COLO829 (cell line): Measurements from ENCODE around the gene CCDC167.
"Not testable (repeated sequence)": the region's sequence is repeated elsewhere in the genome, so short reads cannot be mapped to it uniquely, and the experiment has no call there.

Experiments
- DNase-seq: peaks from one replicate; pipeline ENCODE4 v3.0.0; 2012; ENCODE audit warnings: low spot score

The CCDC167 gene

GRCh38 chr6:37473364-37474095 lies 26.2 kb downstream of the CCDC167 start:
- DNase-seq, result peak; percentile 57

DNA sequence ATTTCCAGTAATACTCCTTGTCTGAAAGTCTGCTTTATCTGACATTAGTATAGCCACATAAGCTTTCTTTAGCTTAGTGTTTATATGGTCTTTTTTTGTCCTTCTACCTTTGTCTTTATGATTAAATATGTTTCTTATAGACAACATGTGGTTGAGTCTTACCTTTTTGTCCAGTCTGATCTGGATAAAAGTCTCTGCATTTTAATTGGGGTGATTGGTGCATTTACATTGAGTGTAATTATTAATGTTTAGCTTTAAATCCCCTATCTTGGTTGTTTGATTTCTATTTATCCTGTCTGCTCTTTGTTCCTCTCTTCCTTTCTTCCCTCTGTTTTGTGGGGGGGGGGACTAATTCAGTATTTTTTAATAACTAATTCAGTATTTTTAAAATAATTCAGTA lies 32.0 kb downstream of the CCDC167 start:
- no peak for DNase-seq

DNA sequence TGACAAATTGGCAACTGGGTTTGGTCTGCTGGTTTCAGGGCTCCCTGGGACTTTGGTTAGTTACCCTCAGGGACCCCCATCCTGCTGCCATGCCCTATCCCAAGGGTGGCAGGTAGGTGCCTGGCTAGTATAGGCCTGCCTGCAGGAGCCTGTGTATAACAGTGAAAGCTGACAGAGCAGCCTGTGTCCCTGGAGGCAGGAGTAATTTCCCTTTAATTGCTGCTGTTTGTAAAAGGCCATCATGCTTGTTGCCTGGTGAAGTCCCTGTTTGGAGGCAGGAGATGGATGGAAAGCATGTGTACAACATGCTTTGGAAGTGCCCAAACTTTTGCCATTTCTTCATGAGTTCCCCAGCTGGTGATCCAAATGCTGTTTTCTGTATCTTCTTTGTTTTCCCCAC lies 36.6 kb downstream of the CCDC167 start:
- DNase-seq, result no peak

DNA sequence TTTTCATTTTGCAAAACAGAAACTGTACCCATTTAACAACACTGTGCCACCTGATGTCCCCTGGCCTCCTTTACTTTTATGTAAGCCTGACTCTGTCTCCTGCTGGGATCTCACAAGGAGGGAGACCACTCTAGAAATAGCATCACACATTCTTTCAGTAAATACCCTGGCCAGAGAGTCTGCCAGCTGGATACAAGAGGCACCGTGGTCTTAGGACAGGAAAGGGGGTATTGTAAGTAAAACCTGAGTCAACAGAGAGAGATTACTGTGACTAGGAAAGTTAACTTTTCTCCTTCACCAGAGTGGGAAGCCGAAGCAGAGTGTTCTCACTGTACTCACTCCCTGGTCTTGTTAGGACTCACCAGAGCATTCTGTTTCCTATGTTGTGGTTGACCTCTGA lies 38.9 kb downstream of the CCDC167 start:
- DNase-seq, result no peak

DNA sequence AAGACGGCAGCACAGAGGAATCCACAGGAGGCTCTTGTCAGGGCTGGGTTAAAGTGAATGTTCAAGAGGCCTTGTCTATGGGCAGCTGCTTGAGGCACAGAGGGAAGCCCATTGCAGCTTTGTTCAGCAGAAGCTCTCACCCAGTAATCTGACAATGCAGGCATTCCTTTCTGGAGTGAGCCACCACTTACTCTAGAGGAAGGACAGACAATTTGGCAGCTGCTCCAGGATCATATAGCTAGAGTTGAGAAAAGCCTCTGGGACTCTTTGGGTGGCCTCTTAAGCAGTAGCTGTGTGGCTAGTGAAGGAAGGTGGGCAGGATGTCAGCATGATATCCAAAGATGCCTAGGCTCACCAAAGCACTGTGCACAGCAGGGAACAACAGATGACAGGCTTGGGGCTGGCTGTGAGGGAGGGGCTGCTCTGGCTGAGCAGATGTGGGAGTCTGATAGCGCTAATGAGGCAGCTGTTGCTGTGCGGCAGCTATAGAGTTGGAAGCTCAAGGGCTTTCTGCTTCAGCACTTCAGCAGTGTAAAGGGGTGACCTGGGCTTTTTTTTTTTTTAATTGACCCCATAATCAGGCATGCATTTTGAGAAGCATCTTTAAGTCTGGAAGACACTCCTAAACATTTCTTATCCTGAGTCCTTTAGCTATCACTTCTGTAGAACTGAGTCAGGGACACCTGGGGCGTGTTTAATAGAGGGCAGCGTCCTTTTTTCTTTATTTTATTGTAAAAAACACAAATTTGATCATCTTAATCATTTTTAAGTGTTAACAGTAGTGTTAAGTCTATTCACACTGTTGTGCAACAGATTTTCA lies 39.5 kb downstream of the CCDC167 start:
- DNase-seq, result no peak

DNA sequence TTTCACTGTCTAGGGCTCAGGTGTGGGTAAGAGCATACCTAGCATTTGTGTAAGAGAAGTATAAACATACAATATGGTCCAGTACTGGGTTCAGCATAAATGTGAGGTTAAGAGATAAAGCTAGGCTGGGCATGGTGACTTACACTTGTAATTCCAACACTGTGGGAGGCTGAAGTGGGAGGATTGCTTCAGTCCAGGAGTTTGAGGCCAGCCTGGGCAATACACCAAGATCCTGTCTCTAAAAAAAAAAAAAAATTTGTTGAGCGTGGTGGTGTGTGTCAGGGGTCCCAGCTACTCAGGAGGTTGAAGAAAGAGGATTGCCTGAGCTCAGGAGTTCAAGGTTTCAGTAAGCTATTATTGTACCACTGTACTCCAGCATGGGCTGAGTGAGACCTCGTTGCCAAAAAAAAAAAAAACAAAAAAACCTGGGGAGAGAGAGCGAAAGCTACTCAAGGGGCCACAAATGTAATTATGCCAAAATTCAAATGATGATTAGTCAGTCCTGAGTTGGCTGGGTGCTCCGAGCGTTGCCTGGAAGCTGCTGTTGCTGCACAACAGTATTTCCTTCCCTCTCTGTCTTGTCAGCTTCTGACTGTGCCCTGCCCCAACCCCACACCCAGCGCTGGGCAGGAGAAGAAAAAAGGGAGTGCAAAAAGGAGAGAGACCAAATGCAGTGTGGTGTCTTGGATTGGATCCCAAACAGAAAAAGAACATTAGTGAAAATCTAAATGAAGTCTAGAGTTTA lies 42.7 kb downstream of the CCDC167 start:
- DNase-seq, result no peak

DNA sequence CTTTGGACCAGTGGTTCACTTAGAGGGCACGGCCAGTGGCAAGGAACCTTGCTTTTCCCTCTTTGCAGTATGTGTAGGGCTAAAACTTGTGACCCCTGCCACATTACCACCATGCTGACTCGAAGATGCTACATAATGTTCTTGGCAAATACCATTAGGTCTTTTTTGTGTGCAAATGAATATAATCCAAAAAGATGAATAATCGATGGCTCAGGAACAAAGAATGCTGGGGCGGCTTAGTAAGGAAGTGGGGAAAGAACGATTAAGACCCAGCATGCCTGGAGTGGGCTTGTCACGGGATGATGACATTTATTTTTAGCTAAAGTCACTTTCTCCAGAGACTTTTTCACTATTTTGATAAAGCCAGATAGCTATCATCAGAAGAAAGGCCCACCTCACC lies 43.6 kb downstream of the CCDC167 start:
- DNase-seq, result no peak

GRCh38 chr6:37454420-37455140 lies 45.1 kb downstream of the CCDC167 start:
- no peak for DNase-seq

DNA sequence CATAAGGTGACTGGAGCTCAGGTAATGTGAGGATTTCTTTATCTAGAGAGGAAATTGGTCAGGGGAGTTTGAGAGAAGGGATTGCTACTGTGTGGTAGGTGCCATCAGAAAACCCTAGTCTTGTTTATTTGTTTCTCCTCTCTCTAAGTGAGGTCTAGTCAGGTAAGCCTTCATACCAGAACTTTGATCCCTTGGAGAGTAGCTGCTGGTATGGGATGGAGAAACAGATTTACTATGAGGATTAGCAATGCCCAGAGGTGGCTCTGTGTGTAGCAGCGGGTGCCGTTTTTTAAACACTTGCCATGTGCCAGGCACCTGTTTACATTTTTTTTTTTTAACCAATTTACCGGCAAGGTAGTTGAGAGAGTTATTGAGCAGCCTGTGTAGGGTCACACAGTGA lies 47.2 kb downstream of the CCDC167 start:
- DNase-seq, result no peak

- peak; percentile 23 for DNase-seq
Observed at GRCh38 chr6:37451441-37452193, 48.1 kb downstream of the CCDC167 start.

- DNase-seq, result no peak
Observed at GRCh38 chr6:37449984-37450383, 49.7 kb downstream of the CCDC167 start.

GRCh38 chr6:37443216-37443542 lies 56.5 kb downstream of the CCDC167 start:
- DNase-seq, result not testable (repeated sequence)

DNA sequence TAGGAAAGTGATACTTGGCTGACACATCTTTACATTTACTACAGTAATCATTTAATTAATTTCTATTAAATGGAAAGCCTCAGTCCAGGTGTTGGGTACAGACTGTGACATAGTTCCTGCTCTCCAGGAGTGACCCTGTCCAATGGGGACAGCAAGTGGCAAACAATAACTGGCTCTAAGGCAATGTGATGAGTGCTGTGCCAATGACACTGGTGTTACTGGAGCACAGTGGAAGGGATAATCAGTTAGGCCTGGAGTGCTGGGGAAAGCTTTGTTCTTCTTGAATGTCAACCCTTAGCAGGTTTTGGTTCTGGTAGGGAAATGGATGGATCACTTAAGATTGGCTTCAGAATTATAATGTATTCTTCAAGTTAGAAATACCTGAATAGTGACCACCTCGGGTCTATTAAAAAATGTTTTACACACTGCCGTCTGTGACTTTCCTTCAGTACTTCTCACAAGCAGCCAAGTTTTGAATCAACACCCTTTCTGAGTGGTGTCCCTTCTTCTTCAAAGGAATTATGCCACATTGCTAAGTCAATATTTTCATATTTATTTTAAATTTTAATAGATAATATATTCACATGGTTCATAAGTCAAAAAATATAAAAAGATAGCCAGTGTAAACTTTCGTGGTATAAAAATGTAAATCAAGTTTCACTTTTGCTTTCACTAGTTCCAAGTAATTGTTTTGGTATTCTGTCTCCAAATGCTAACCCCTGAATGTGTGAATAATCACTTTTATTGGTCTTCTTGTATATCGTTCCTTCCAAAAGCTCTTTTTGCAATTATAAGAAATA lies 57.1 kb downstream of the CCDC167 start:
- DNase-seq, result no peak

DNA sequence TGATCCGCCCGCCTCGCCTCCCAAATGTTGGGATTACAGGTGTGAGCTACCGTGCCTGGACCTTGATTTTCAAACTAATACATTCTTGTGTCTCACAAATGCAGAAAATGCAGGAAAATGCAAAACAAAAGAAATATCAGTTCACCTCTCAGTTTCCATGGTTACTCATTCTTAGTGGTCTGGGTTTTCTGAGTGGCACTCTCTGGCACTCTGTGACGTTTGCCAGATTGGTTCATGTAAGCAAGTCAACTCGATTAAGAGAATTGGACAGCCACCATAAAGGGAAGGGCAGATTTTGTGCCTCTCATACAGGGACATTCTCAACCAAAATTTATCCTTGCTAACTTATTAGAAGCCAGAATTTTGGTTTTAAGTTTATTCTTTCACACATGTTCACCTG lies 58.0 kb downstream of the CCDC167 start:
- DNase-seq, result no peak

DNA sequence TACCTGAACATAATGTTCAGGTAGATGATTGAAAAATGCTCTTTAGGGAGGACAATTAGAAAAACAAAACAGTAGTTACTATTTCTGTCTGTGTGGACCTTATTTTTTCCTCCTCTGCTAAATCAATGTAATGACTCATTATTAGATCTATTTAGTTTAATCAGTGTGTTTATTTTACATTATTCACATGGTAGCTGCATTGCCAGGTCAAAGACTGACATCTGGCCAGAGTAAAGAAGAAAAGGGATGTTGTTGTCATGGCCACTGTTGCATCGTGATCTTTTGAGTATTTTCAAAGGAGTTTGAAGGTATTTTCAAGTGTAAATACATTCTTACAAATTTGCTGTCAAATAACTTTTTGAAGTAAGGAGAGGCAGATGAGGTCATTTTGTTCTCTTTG lies 60.8 kb downstream of the CCDC167 start:
- no peak for DNase-seq

DNA sequence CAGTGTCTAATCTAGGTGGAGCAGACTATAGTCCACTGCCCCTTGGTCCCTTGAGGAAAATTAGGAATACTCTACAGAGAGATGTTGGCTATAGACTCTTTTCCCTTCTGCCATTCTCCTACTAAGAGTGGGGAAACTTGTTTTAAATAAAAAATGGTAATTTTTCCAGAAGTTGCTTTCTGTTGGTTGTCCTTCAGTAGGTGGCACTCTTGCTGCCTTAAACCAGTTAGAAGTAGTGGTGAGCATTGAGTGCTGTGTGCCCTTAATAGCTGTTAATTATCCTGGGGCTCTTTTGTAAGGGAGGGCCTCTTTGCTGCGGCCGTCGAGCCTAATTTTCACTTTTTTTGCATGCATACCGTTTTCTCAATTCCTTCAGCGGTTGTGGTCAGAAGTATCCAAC lies 63.9 kb downstream of the CCDC167 start:
- no peak for DNase-seq

GRCh38 chr6:37435373-37435772 lies 64.3 kb downstream of the CCDC167 start:
- DNase-seq, result no peak

DNA sequence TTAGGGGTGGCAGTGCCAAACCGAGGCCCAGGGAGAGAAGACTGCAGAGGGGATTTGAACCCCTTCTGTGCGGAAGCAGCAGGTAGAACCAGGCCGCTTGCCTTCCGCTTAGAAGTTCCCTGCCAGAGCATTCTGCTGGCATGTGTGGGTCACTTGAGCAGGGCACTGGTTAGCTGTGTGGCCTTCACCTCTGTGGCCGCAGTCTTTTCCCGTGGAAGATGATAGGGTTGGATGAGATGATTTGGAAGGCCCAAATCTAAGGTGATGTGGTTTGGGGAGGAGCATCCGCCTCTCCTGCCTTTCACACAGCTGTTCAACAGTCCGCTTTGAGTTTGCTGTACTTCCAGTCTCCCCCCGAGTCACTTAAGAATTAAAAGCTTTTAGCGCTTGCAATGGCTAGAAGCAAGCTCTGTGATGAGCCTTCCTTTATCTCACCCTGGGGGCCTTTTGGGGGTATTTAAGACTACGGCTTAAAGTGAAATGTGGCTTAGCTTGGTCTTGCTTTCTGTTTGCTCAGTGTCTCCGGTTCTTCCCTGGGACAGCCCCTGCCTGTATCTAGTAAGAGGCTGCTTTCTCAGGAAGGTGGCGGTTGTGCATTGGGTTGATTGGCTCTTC lies 65.9 kb downstream of the CCDC167 start:
- peak; percentile 18 for DNase-seq
